ENCODE measurements around the gene WRAP73.

Gene WRAP73

GRCh38 chr1:3652548-3653285 is 2.8 kb upstream of the WRAP73 start:
- no peak overlapping the region for H3K4me3 ChIP-seq (ENCODE audit: low read length)
- TF ChIP-seq CTCF (conservative IDR thresholded peaks at IDR 0.05; ENCODE audit: low read length), result no peak
- DNase-seq (ENCODE audit: low read depth), result no peak

- no peak for TF ChIP-seq CTCF (conservative IDR thresholded peaks at IDR 0.05; ENCODE audit: low read length)
- H3K4me3 ChIP-seq (ENCODE audit: low read length), result no peak within 1 kb of the TSS
- DNase-seq (ENCODE audit: low read depth), result no peak
Measured at GRCh38 chr1:3651930-3652547, 2.1 kb upstream of the WRAP73 start, which contains the start of gene TP73. TSS of gene TP73 (plus strand) at chr1:3652516. CDS start at chr1:3682366, 29,850 bp downstream.

- TF ChIP-seq CTCF (conservative IDR thresholded peaks at IDR 0.05; ENCODE audit: low read length), result no peak
- no peak overlapping the region for H3K4me3 ChIP-seq (ENCODE audit: low read length)
- no peak for DNase-seq (ENCODE audit: low read depth)
Measured at GRCh38 chr1:3651026-3651929, 1.4 kb upstream of the WRAP73 start.

GRCh38 chr1:3650248-3651025 is 534 bp upstream of the WRAP73 start:
- no peak overlapping the region for H3K4me3 ChIP-seq (ENCODE audit: low read length)
- no peak for TF ChIP-seq CTCF (conservative IDR thresholded peaks at IDR 0.05; ENCODE audit: low read length)
- no peak for DNase-seq (ENCODE audit: low read depth)

- no peak overlapping the region for H3K4me3 ChIP-seq (ENCODE audit: low read length)
- no peak for TF ChIP-seq CTCF (conservative IDR thresholded peaks at IDR 0.05; ENCODE audit: low read length)
- DNase-seq (ENCODE audit: low read depth), result no peak
Measured at GRCh38 chr1:3646596-3646995, 3.3 kb downstream of the WRAP73 start.

GRCh38 chr1:3645666-3646355 is 4.1 kb downstream of the WRAP73 start:
- TF ChIP-seq CTCF (conservative IDR thresholded peaks at IDR 0.05; ENCODE audit: low read length), result no peak
- DNase-seq (ENCODE audit: low read depth), result no peak

More at GRCh38 chr1:3645666-3646355, 4.1 kb downstream of the WRAP73 start:
- H3K4me3 ChIP-seq (ENCODE audit: low read length), result no peak overlapping the region
